Heart left ventricle (tissue), 13 donors: Measurements from ENCODE around the gene PDGFD.

Experiments used
- CTCF ChIP-seq, 12 donors: fragments of 200-600 bp; sonication (generic) in 4 of 12; IDR thresholded peaks; one replicate each; pipeline versions ENCODE4 v1.5.0 to v1.8.0; 2018 to 2022; ENCODE audit warnings: antibody characterized with exemption in 12 of 12, mild to moderate bottlenecking in 5 of 12
- POLR2A ChIP-seq, 2 donors: fragments of 450-650 bp; IDR thresholded peaks; one replicate each; pipeline ENCODE4 v1.6.1; 2017; ENCODE audit warnings: antibody characterized with exemption in 2 of 2, mild to moderate bottlenecking in 2 of 2, moderate library complexity in 2 of 2
- donor health status: ischemic (EF 13 %, LVEDD 7.1; RV severe dilation, severe dysfunction).
- donor health status: DM: no; HTN: yes; CAD: no.
- donor health status: DM: no; HTN: no; CAD: no.
- donor health status: ischemic (EF 25% LVEDD 6.9; RV normal size, moderate dysfunction).
- donor health status: ischemic (EF 25% LVEDD 5.7; RV mildly dilated, moderate dysfunction).
- donor health status: ischemic (EF 35%, LVEDD 5.7; RV mildly dilated, moderate dysfunction).
- donor health status: nonischemic (EF 11% LVEDD 7.7; RV severe dilation, severe dysfunction).
- donor health status: DM: yes; HTN: yes; CAD: no.
- donor health status: PGD.
- donor health status: ischemic (EF 29% LVEDD 5.4; RV normal size, mild dysfunction).
- donor health status: nonischemic (EF 23%, LVEDD 6.1; RV moderate dilation, normal function).

GRCh38 chr11:103906291-103906867, 257.6 kb downstream of the PDGFD start:
- TF ChIP-seq CTCF (IDR thresholded peaks at IDR 0.05) (no peak), POLR2A (IDR thresholded peaks at IDR 0.05) (no peak)
